ENCODE data around the gene WDR5. TPM values are rescaled to one million over a fixed set of nuclear protein-coding genes. Genes with fewer than 3 reads are reported as not detected.
A peak's percentile ranks its signal among the peaks of the same experiment; 100 is the strongest.

WDR5 gene
- total RNA-seq, 1 experiment from 2014 or later: 44.4 TPM

DNA sequence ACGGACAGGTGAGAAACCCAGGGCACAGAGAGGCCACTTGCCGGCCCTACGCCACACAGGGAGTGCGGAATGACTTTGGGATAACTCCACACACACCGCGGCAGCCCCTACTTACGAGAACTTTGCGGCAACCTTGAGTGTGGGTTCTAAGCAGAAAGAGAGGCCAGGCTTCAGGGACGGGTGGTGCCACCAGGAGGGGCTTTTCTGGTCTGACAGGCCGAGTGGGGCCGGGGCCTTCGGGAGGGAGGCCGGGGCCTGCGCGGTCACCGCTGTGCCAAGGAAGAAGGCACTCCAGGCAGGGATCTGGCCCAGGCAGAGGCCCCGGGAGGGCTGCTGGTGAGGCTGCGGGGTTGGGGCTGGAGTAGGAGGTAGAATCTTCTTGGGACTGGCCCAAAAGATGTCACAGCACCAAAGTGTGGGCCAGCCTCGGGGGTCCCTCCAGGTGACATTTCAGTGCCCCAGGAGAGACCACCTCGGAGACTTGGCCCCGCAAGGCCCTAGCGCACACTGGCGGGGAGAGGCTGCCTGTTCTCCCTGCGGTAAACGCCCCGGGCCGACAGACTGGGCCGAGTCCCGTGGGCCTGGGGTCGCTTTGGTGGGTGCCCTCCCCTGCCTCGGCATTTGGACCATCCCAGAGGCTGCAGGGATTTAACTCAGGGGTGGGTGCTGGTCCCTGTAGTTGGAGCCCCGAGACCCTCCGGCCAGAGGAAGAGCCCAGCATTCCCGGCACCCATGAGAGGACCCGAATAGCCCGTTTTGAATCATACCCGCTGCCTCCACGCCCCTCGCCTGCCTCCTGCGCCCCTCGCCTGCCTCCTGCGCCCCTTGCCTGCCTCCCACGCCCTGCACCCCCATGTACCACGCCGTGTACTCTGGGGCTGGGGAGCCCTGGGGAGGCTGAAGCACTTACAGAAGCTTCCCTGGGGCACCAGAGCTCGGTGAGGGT, 37.5 kb downstream of the WDR5 start:
- DNase-seq (ENCODE audit: low read depth): no peak

DNA sequence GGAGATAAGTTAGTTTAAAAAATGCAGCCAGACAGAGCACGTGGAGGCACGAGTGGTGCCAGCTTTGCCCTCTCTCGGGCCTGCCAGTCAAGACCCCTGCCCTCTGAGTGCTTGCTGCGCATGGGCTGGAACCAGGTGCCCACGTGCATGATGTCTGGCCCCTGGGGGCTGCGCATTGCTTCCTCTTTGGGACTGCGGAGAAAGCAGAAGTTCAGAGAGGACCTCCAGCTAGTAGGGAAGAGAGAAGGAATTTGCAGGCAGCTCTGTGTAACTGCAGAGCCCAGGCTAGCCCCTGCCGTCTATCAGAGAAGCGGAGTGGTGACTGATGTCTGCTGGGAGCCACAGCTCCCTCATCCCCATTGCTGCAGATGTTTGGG, 38.2 kb downstream of the WDR5 start:
- DNase-seq (ENCODE audit: low read depth): no peak

DNA sequence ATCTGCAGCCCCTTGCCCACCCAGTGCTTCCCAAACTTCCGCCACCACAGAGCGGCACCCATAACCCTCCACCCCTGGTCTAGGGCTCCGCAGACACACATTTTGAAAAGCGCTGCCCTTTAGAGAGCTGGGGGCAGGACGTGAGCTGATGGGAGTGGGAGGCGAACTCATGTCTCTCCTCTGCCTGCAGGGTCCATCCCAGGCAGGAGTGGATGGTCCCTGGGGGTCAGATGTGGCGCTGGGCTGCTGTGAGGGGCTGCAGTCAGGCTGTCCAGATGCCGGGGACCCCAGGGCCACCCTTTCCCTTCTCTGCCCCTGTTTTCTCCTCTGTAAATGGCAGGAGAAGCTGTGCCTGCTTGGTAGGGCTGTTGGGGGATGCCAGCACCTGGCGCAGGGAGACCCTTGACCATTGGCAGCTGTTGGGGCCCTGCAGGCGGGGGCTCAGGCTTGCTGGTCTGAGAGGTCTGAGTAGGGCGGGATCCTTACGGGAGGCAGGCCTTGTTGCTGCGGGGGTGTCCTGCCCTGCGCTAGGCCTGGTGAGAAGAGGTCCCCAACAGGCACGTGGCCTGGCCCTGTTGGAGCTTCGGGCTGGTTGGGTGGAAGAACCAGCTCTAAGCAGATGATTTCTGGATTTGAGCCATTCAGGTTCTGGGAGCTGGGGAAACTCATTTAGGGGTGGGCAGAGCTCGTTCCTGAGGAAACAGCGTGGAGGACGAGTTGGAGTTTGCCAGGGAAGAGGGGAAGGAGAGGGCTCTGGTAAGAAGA, 38.8 kb downstream of the WDR5 start:
- DNase-seq (ENCODE audit: low read depth): no peak

DNA sequence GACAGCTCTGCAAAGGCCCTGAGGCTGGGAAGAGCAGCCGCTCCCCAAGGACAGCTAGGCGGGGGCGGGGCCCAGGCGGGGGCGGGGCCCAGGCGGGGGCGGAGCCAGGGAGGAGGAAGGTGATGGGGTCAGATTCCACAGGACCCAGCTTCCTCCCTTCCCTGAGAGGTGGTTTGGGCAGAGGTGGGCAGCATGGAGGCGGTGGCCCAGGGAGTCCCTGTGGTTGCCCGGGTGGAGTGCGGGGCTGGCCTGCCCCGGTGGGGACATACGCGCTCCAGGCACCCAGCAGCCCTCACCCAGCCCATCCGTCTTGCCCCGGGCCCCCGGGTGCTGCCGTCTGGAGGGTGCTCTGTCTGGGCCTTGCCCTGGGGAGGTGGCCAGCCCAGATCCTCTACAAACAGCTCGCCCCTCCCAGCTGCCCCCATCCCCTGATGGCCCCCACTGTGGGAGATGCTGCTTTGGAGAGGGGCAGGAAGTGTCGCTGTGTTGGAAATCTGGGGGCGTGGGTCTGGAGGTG, 39.5 kb downstream of the WDR5 start:
- no peak for DNase-seq (ENCODE audit: low read depth)

DNA sequence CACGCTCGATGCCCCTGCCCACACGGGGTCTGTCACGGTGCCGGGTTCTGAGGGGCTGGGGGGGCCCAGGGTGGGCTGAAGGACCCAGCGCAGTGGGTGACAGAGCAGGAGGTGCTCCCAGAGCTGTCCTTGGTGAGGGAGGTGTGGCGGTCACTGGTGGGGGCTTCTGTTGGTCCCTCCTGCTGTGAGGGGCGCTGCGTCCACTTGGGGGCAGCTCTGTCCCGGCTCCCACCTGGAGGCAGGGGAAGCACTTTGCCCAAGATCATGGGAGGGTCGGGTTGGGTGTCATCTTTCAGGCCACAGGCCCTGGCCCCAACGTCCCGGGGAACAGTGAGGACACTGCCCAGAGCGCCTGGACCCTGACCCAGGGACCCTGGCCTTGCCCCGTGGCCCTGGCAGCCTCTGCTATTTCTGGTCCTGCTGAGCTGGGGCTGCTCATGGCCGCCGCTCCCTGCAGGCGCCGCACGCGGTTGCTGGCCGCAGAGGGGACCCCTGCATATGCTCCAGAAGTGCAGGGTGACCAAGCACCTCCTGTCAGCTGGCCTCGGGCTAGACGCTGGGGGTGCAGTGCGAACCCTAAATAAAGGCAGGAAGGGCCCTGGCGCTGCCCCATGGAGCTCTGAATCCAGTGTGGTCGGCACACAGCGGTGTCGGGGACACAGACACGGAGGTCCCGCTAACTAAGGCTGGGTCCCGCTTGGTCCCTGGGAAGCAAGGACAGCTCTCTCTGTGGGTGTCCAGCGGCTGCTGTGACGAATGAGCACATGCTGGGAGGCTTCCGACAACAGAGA, 40.1 kb downstream of the WDR5 start:
- no peak for DNase-seq (ENCODE audit: low read depth)

DNA sequence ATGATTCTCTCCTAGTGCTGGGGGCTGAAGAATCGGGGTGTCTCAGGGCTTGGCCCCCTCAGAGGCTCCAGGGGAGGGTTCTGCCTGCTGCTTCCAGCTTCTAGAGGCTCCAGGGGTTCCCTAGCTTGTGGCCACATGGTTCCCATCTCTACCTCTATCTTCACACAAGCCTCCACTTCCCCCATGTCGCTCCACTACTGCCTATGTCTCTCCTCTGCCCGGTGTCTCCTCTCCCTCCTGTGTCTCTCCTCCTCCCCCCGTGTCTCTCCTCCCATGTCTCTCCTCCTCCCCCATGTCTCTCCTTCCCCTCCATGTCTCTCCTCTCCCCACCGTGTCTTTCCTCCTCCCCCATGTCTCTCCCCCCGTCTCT, 40.7 kb downstream of the WDR5 start:
- DNase-seq (ENCODE audit: low read depth): no peak

DNA sequence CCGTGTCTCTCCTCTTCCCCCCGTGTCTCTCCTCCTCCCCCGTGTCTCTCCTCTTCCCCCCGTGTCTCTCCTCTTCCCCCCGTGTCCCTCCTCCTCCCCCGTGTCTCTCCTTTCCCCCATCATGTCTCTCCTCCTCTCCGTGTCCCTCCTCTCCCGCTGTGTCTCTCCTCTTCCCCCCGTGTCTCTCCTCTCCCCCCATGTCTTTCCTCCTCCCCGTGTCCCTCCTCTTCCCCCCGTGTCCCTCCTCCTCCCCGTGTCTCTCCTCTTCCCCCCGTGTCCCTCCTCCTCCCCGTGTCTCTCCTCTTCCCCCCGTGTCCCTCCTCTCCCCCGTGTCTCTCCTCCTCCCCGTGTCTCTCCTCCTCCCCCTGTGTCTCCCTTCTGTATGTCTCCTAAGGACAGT, 41.3 kb downstream of the WDR5 start:
- no peak for DNase-seq (ENCODE audit: low read depth)

DNA sequence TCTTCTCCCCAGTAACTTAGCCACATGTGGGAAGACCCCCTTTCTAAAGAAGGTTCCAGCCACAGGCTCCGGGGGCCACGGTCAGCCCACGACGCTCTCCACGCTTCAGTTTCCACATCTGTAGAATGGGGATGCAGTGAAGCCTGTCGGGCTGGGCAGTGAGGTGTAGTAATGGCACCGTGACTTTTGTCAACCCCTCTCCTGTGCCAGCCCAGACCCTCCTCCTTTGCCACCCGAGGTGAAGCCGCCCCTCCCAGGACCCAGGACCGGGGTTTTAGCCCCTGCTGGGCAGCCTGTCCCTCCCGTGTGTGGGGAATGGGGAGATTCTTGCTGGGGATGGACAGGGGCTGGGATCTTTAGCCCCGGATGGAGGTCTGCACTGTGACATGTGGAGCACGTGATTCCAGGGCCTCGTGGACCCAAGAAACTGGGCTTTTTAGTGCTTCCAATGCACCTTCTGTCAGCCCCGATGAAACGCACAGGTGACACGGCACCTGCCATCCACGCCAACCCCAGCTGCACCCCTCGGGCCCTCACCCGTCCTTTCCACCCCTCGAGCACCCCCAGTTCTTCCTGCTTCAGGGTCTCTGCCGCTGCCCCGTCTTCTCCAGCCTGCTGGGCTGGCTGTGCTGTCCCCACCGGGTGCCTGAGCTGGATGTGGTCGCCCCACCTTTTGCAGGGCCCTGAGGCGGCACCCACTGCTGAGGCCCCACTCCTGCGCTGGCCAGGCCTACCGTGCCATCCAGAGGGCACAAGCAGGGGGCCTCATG, 41.9 kb downstream of the WDR5 start:
- no peak for DNase-seq (ENCODE audit: low read depth)

DNA sequence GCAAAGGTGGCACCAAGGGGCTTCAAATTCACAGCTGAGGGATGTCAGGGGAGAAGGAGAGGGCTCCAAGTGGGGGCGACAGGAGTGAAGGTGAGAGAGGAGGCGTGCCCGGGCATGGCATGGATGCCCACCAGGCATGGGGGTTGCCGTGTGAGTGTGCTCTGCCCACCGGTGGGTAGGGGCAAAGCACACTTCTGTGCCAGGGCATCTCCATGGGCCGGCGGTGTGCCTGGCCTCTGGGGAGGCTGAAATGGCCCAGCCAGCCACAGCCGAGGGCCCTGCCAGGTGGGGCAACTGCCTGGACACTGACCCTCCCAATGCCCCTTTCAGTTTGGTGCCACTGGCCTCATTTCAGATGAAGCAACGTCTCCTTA, 42.5 kb downstream of the WDR5 start:
- DNase-seq (ENCODE audit: low read depth): no peak

DNA sequence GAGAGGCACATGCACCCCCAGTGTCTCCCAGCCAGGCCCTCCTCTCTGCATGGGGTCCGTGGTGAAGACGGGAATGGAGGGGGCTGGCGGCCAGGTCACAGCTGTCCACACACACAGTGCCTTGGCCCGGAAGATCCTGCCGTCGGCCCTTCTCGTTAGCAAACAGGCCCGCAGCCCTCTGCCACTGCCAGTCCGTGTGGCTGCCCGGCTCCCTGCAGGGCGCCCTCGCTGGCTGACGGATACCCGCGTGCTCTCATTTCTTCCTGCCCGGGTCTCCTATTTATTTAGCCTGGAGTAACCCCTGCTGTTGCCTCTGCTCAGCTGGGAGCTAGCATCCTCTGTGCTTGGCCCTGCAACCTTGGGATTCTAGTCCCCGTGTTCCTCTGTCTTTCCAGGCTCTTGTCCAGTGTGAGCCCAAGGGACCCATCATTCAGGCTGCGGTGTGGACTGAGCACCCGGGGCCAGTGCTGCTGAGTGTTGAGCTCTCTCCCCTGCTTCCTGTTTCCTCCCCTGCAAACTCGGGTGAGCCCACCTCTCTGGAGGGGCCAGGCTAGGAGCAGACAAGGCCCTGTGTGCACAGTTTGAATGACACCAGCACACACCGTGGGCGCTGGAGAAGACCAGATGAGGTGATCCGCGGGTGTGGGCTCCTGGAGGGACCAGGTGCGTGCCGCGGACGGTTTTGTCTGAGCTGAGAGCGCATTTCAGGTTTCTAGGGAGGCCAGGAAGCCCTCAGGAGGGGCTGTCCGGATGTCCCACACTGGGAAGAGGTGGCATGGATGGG, 43.1 kb downstream of the WDR5 start:
- peak; percentile 18 for DNase-seq (ENCODE audit: low read depth)

DNA sequence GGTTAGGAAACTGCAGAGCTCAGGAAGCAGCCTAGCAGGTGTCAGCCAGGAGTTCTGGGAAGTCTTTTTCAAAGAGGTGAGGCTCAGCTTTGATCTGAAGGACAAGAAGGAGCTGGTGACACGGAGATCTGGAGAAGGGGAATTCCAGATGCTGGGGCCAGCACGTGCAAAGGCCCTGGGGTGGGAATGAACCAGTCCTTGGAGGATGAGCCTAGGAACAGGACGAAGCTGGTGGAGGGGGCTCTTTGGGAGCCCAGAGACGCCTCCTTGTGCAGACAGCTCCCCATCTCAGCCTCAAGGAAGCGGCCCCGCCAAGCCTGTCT, 43.7 kb downstream of the WDR5 start:
- no peak for DNase-seq (ENCODE audit: low read depth)

DNA sequence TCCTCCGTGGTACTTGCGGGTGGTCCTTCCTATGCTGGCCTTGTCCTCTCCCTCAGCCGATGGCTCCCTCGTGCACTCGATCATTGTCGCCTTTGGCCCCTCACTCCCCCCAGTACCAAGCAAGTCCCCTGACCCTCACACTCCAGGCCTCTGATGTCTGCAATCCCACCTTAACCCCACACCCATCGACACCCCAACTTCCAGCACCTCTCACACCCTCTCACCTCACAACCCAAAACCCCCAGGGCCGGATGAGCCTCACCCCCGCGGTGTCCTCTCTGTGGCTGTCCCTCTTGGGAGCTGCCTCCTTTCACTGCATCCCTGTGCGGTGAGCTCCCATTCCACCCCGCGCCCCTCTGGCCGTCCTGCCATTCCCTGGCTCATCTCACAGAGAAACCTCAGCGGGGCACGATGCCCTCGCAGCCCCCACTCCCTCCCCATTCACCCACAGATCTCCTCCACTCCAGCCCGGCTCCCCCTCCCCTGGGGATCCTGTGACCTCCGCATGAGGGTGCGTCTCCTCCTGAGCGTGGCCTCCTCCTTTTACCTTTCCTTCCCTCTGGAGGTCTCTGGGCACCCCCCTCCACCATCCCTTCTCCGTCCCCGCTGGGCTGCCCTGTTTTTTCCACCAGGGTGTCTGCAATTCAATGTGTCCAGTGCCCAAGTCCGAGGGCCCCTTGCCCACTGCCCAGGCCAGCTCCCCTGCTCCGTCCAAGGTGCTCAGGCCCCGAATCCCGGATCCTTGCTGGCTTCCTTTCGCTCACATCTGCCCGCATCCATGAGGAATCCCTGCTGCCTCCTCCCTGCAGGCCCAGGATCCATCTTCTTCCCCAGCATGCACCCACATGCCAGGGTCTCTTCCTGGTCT, 44.3 kb downstream of the WDR5 start:
- DNase-seq (ENCODE audit: low read depth): no peak

DNA sequence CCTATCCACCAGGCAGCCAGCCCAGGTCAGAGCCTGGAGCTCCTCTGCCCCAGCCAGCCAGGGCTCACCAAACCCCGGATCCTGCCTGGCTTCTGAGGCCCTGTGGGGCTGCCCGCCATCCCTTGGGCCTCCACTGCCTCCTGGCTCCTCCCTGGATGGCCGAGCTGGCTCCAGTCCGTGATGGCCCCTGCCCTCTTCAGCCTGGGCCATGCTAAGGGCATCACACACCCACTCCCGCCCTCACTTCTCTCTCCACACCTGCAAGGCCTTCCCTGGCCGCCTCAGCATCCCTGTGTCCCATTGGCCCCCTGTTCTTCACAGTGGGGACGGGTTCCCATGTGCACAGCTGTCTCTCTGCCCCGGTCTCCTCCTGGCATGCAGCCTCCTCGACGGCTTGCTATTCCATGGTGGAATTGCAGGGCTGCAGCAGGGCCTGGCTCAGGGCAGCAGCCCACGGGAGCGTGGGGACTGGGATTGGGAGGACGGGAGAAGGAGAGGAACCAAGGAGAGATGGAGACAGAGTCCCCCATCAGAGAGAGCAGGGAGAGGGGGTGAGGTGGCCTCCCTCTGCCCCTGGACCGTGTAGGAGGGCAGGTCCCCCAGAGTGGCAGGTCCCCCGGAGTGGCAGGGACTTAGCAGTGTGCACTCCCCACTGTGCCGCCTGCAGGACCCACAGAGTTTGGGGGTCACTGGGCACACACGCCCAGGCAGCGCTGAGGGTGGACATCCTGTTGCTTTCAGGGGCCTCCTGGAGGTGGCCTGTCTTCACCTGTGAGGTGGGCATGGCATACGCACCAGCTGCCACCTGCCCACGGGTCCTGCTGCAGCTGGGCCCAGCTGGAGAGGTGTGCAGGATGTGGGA, 45.1 kb downstream of the WDR5 start:
- DNase-seq (ENCODE audit: low read depth): no peak

DNA sequence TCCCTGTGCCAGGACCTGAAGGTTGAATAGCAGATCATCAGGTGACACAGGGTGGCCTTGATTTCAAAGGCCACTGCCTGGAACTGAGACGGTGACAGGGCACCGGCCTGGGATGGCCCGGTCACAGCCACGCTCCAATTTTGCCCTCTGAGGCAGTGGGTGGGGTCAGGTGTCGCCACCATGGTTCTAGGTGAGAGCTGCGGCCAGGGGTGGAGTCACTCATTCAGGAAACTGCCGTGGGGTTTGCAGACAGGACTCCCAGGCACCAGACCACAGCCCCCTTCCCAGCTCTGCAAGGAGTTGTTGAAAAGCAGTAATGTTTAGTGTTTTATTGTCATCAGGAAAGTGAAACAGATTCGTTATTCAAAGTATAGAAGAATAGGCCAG, 45.8 kb downstream of the WDR5 start:
- DNase-seq (ENCODE audit: low read depth): no peak

DNA sequence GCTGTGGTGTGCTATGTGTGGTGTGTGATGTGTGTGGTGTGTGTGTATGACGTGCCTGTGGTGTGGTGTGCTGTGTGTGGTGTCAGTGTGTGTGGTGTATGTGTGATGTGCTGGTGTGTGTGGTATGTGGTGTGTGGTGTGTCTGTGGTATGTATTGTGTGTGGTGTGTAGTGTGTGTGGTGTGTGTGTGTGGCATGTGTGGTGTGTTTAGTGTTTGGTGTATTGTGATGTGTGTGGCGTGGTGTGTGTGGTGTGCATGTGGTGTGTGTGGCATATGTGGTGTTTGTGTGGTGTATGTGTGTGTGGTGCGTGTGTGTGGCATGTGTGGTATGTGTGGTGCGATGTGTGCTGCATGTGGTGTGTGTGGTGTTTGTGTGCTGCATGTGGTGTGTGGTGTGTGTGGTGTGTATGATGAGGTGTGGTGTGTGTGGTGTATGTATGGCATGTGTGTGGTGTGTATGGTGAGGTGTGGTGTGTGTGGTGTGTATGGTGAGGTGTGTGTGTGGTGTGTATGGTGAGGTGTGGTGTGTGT, 46.7 kb downstream of the WDR5 start:
- no peak for DNase-seq (ENCODE audit: low read depth)

DNA sequence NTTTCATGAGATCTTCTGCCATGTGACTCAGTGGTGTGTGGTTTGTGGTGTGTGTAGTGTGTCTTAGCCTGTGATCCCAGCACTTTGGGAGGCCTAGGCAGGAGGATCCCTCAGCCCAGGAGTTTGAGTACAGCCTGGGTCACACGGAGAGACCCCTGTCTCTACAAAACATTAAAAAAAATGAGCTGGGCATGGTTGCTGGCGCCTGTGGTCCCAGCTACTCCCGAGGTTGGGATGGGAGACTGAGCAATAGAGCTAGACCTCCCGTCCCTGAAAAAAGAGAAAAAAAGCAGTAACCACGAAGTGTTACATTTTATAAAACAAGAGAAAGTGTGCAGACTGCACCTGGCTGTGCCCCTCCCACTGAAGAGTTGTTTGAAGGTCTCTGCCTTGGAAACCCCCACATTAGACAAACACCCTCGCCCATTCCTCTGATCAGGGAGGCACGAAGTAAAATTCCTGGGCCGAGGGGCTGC, 49.7 kb downstream of the WDR5 start:
- DNase-seq (ENCODE audit: low read depth): no peak

DNA sequence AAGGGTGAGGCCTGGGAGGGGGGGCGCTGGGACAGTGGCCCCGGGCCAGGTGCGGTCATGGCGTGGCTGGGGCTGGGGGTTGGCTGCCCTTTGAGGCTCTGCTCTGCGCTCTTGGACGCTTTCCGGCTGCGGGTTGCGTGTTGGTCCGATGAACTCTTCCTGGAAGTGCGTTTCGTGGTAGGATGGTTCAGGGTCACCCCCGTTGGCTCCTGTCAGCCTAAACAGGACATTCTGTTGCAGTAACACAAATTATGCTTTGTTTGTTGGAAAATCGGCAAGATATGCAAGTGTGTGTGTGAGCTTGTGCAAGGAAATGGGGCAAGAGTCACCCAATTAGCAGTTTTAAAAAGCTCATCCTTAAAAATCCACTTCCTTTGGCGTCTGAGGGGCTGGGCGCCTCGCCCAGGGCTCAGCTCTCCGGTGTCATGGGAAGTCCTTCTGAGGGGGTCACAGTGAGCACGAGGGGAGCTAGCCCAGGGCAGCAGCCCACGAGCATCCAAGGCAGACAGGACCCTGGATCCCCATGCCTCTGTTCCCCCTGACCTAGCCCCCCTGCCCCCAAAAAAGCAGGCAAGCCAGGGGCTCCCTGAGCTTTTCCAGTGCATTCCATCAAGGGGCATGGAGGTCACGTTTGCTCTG, 50.7 kb downstream of the WDR5 start:
- no peak for DNase-seq (ENCODE audit: low read depth)

All from HT1080 (cell line).